NCI-H524 treated with DMSO at 0.1 percent for 48 hours (cell line): ENCODE measurements around the gene USP51.
"Not testable (repeated sequence)": the region's sequence is repeated elsewhere in the genome, so short reads cannot be mapped to it uniquely, and the experiment has no call there.

Experiments used
- DNase-seq: peaks from one replicate; lab custom pipeline; 2025; lab: John Stamatoyannopoulos, UW

Gene USP51

DNA sequence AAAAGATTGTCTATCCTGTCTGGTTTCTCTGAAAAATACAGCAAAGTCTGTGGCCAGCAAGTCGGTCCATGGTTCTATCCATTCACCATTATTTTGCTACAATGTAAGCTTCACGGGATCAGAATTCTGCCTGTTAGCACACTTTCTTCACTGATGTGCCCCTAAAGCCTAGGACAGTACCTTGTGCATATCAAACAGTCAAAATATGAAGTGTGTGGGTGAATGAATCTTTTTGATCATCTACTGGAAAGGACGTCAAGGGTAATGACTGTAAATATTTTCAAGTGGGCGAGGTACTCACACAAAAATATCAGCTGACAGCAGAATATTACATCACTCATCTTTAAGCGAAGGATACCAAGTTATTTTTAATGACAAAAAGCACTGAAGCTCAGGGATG lies 24.5 kb downstream of the USP51 start:
- not testable (repeated sequence) for DNase-seq

- not testable (repeated sequence) for DNase-seq
Observed at GRCh38 chrX:55464050-55464449, 25.6 kb downstream of the USP51 start.

DNA sequence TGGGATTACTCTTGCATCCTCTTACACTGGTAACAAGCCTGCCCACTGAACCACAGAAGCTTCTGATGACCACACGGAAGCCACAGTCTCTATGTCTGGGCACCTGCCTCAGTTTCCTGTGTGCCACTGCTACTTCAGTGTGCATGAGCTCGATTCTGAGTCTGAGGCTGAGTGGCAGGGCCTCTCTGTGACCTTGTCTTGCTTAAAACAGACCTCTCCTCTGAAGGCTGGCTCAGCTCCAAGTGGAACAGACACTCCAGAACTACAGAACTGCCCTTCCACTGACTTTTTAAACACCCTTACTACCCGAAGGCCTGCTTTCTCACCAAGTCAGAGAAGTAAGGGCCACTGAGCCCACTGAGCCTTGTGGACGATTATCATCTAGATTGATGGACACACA lies 29.7 kb downstream of the USP51 start:
- not testable (repeated sequence) for DNase-seq

DNA sequence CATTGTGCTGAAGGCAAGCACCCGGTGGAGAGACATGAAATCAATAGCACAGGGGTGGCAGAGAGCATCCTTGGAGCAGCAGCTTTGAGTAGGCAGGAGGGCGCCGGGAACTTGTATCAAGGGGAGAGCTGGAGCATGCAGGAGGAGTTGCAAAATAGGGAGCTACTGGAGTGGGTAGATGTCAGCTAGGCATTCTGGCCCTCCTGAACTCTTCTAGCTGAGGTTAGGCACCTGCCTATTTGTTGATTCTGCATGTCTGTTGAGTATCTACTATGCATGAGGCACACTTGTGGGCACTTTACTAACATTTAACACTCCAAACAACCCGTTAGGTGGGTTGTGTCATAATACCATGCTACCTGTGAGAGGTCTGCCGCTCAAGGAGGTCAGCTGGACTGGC lies 30.2 kb downstream of the USP51 start:
- DNase-seq, result not testable (repeated sequence)

GRCh38 chrX:55455708-55456107 lies 33.9 kb downstream of the USP51 start:
- DNase-seq, result not testable (repeated sequence)

GRCh38 chrX:55452833-55453124 lies 36.9 kb downstream of the USP51 start:
- no peak for DNase-seq

DNA sequence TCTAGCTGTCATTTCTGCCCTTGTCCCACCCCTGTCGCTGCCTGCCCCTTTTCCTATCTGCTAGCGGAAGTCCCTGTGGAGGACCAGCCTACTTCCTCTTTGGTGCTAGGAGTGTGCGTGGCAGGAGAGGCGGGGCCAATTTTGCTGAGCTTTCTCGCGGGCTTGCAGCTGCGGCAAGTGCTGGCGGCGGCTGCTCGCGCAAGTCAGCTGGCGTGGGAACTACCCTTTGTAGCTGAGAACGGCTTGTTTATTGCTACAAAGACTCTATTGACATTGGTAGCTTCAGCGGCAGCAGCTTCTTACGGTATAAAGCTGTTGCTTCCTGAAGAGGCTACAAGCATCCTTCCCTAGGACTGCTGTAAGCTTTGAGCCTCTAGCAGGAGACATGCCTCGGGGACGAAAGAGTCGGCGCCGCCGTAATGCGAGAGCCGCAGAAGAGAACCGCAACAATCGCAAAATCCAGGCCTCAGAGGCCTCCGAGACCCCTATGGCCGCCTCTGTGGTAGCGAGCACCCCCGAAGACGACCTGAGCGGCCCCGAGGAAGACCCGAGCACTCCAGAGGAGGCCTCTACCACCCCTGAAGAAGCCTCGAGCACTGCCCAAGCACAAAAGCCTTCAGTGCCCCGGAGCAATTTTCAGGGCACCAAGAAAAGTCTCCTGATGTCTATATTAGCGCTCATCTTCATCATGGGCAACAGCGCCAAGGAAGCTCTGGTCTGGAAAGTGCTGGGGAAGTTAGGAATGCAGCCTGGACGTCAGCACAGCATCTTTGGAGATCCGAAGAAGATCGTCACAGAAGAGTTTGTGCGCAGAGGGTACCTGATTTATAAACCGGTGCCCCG lies 37.4 kb downstream of the USP51 start, which contains the start of gene MAGEH1:
MAGEH1 (plus strand) TSS at position 138 of the 843 bp plus-strand sequence; CDS start at position 386, 248 bp downstream.
- DNase-seq, result no peak

GRCh38 chrX:55451626-55451989 lies 38.0 kb downstream of the USP51 start:
- DNase-seq, result no peak

- no peak for DNase-seq
Observed at GRCh38 chrX:55451141-55451540, 38.5 kb downstream of the USP51 start.

GRCh38 chrX:55450259-55450658 lies 39.4 kb downstream of the USP51 start:
- DNase-seq, result no peak

DNA sequence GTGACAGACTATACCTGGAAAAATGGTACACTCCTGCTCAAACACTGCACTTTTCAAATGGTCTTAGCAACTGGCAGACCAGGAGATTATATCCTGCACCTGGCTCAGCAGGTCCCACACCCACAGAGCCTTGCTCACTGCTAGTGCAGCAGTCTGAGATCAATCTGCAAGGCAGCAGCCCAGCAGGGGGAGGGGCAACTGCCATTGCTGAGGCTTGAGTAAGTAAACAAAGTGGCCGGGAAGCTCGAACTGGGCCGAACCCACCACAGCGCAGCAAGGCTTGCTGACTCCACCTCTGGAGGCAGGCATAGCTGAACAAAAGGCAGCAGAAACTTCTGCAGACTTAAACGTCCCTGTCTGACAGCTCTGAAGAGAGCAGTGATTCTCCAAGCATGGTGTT lies 46.2 kb downstream of the USP51 start:
- DNase-seq, result not testable (repeated sequence)
